KMS-11 (cell line): ENCODE data around the gene C19orf67.
"Not testable (repeated sequence)": the region's sequence is repeated elsewhere in the genome, so short reads cannot be mapped to it uniquely, and the experiment has no call there.

Source experiments
- H2AFZ ChIP-seq: fragments of 200-600 bp; sonication (generic); 2 replicates; pipeline ENCODE4 v1.6.1; 2016; ENCODE audit warnings: antibody characterized with exemption, mixed run types, low read depth
- H3K27ac ChIP-seq: fragments of 200-600 bp; sonication (generic); 2 replicates; pipeline ENCODE4 v1.6.1; 2016; ENCODE audit warnings: mild to moderate bottlenecking, mixed run types
- H3K27me3 ChIP-seq: fragments of 200-600 bp; sonication (generic); 2 replicates; pipeline ENCODE4 v1.6.1; 2017; ENCODE audit warnings: mild to moderate bottlenecking, low read depth, mixed run types, moderate library complexity; ENCODE audit not compliant: insufficient read depth
- H3K36me3 ChIP-seq: fragments of 200-600 bp; sonication (generic); 2 replicates; pipeline ENCODE4 v1.6.1; 2017; ENCODE audit warnings: mild to moderate bottlenecking, mixed run types; ENCODE audit not compliant: insufficient read depth
- H3K4me1 ChIP-seq: fragments of 200-600 bp; sonication (generic); 2 replicates; pipeline ENCODE4 v1.6.1; 2016; ENCODE audit warnings: mild to moderate bottlenecking, low read depth, mixed run types; ENCODE audit not compliant: poor library complexity, severe bottlenecking
- H3K4me2 ChIP-seq: fragments of 200-600 bp; sonication (generic); 2 replicates; pipeline ENCODE4 v1.7.0; 2016; ENCODE audit warnings: mild to moderate bottlenecking, mixed run types
- H3K4me3 ChIP-seq: fragments of 200-600 bp; sonication (generic); IDR thresholded peaks from 2 replicates; pipeline ENCODE4 v1.6.1; 2017; ENCODE audit warnings: low read depth, low read length, mixed read lengths; ENCODE audit not compliant: insufficient read depth
- H3K79me2 ChIP-seq: fragments of 200-600 bp; sonication (generic); 2 replicates; pipeline ENCODE4 v1.6.1; 2016; ENCODE audit warnings: low read depth, mixed run types; ENCODE audit not compliant: insufficient read depth
- H3K9ac ChIP-seq: fragments of 200-600 bp; sonication (generic); 2 replicates; pipeline ENCODE4 v1.6.1; 2016; ENCODE audit warnings: mild to moderate bottlenecking, mixed run types
- H4K20me1 ChIP-seq: fragments of 200-600 bp; sonication (generic); 2 replicates; pipeline ENCODE4 v1.6.1; 2016; ENCODE audit warnings: mild to moderate bottlenecking, mixed run types; ENCODE audit not compliant: insufficient read depth
- CTCF ChIP-seq: fragments of 200-600 bp; sonication (generic); conservative IDR thresholded peaks from 2 replicates; pipeline ENCODE4 v1.6.1; 2017; ENCODE audit warnings: low read depth, mild to moderate bottlenecking, antibody characterized with exemption, low read length, moderate library complexity, mixed read lengths

Gene C19orf67

DNA sequence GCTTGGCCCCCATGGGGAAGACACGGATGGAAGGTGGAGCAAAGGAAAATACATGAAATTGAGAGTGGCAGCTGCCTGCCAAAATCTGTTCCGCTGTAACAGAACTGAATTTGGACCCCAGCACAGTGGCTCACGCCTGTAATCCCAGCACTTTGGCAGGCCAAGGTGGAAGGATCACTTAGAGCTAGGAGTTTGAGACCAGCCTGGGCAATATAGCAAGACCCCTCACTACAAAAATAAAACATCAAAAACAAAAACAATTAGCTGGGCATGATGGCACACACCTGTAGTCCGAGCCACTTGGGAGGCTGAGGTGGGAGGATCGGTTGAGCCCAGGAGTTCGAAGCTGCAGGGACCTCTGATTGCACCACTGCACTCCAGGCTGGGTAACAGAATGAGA is 33.1 kb downstream of the C19orf67 start:
- Histone ChIP-seq H3K9ac (no peak overlapping the region), H4K20me1 (no peaks in the 10 kb centered on the region), H3K27me3 (no peaks in the 10 kb centered on the region), H3K36me3 (0 out of 2 replicates have a peak, but pooled peaks cover 2% of the 10 kb centered on the region), H3K4me3 (no peak overlapping the region), H3K4me1 (no peaks in the 10 kb centered on the region), H3K4me2 (no peak overlapping the region), H2AFZ (no peak overlapping the region), H3K79me2 (no peaks in the 10 kb centered on the region), H3K27ac (no peak overlapping the region)
- no peak for TF ChIP-seq CTCF

DNA sequence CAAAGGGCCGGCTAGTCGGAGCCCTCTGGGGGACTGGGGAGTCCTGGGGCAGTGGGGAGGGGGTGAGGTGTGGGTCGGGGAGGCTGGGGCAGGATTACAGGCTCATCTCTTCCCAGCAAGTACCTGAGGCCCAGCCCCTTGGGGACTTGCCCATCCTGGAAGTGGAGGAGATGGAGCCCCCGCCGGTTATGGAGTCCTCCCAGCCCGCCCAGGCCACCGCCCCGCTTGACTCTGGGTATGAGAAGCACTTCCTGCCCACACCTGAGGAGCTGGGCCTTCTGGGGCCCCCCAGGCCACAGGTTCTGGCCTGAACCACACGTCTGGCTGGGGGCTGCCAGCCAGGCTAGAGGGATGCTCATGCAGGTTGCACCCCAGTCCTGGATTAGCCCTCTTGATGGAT is 33.6 kb downstream of the C19orf67 start:
- Histone ChIP-seq H3K36me3 (0 out of 2 replicates have a peak, but pooled peaks cover 2% of the 10 kb centered on the region), H3K9ac (no peak overlapping the region), H2AFZ (no peak overlapping the region), H3K27ac (no peak overlapping the region), H3K27me3 (no peaks in the 10 kb centered on the region), H3K4me1 (peaks cover 4% of the 10 kb centered on the region), H4K20me1 (no peaks in the 10 kb centered on the region), H3K79me2 (no peaks in the 10 kb centered on the region), H3K4me2 (no peak overlapping the region), H3K4me3 (no peak overlapping the region)
- TF ChIP-seq CTCF, result no peak

DNA sequence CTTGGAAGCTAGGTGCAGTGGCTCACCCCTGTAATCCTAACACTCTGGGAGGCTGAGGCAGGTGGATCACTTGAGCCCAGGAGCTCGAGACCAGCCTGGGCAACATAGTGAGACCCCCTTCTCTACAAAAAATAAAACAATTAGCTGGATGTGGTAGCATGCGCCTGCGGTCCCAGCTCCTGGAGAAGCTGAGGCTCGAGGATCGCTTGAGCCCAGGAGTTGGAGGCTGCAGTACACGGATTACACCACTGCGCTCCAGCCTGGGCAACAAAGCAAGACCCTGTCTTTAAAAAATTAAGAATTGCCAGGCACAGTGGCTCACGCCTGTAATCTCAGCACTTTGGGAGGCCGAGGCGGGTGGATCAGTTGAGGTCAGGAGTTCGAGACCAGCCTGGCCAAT is 34.6 kb downstream of the C19orf67 start:
- H2AFZ ChIP-seq, H4K20me1 ChIP-seq, H3K79me2 ChIP-seq, H3K4me2 ChIP-seq, H3K4me3 ChIP-seq, H3K4me1 ChIP-seq, H3K27me3 ChIP-seq, H3K9ac ChIP-seq, H3K27ac ChIP-seq, H3K36me3 ChIP-seq: not testable (repeated sequence)

- H3K4me2 ChIP-seq, result no peak overlapping the region
- no peaks in the 10 kb centered on the region for H3K79me2 ChIP-seq
- no peak overlapping the region for H3K9ac ChIP-seq
- no peaks in the 10 kb centered on the region for H4K20me1 ChIP-seq
- peaks cover 6% of the 10 kb centered on the region for H3K4me1 ChIP-seq
- TF ChIP-seq CTCF, result no peak
- no peaks in the 10 kb centered on the region for H3K27me3 ChIP-seq
- H2AFZ ChIP-seq, result no peak overlapping the region
- H3K4me3 ChIP-seq, result no peak overlapping the region
- 0 out of 2 replicates have a peak, but pooled peaks cover 2% of the 10 kb centered on the region for H3K36me3 ChIP-seq
- H3K27ac ChIP-seq, result no peak overlapping the region
These were observed 35.1 kb downstream of the C19orf67 start for GRCh38 chr19:14050512-14050911.

DNA sequence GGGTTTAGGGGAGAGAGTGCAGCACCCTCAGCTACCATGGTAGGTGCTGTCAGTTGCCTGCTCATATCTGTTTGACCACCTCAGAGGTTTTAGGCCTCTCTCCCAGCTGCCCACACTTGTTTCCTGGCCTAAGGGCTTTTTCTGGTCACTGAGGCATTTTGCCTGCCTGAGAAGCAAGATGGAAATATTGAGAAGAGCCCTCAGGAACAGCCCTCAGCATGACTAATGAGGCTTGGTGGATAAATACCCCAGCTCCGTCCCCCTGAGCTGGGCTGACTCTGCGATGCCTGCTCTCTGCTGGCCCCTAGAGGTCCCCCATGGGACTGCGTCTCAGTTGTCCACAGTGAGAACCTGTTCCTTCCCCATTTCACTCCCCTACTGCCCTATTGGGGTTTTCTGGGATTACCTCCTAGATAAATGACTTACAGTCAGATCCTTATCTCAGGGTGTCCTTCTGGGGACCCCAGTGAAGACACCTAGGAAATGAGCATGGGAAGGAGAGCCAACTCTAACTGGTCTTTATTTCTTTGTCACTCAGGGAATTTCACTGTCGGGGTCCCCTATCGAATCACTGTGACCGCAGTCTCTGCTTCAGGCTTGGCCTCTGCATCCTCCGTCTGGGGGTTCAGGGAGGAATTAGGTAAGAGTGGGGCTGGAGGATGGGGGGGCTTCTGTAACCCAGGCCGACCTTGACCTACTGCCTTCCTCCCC is 37.0 kb downstream of the C19orf67 start:
- peak; percentile 90 for TF ChIP-seq CTCF
- no peak overlapping the region for H2AFZ ChIP-seq

GRCh38 chr19:14047866-14048265 is 37.7 kb downstream of the C19orf67 start:
- H2AFZ ChIP-seq, H3K79me2 ChIP-seq, H3K4me1 ChIP-seq, H3K27me3 ChIP-seq, H3K4me3 ChIP-seq, H3K27ac ChIP-seq, H3K9ac ChIP-seq, H3K36me3 ChIP-seq, H4K20me1 ChIP-seq, H3K4me2 ChIP-seq: not testable (repeated sequence)

More for the DNA sequence above, 37.0 kb downstream of the C19orf67 start:
- Histone ChIP-seq H4K20me1 (no peaks in the 10 kb centered on the region), H3K4me3 (no peak overlapping the region), H3K79me2 (no peaks in the 10 kb centered on the region), H3K27me3 (no peaks in the 10 kb centered on the region), H3K36me3 (0 out of 2 replicates have a peak, but pooled peaks cover 2% of the 10 kb centered on the region), H3K4me2 (no peak overlapping the region), H3K9ac (no peak overlapping the region), H3K27ac (no peak overlapping the region), H3K4me1 (peaks cover 6% of the 10 kb centered on the region)
